B cell (primary cell): ENCODE data around the gene CEMIP. TPM values are rescaled to one million over a fixed set of nuclear protein-coding genes. Genes with fewer than 3 reads are reported as not detected.

Experiments used
- ATAC-seq: fragments of 200-7000 bp; cut with Tn5 transposase; one replicate; pipeline ENCODE4 v1.10.0; 2021; ENCODE audit warnings: low read depth, mild to moderate bottlenecking, moderate number of reproducible peaks, moderate library complexity
- CTCF ChIA-PET: fragments of 350-600 bp; sonication (Branson Sonifier 250); formaldehyde crosslinking; loops from one replicate; lab custom pipeline; 2021; ENCODE audit warnings: antibody characterized with exemption, inconsistent platforms; lab: Charles Lee
- POLR2A ChIA-PET: fragments of 350-600 bp; sonication (Branson Sonifier 250); formaldehyde crosslinking; loops from one replicate; lab custom pipeline; 2021; ENCODE audit warnings: antibody characterized with exemption; lab: Charles Lee
- DNase-seq: peaks from one replicate; pipeline ENCODE4 v3.0.0; 2013
- H2AFZ ChIP-seq: 2 replicates; pipeline ENCODE4 v1.6.1; 2012; ENCODE audit warnings: mild to moderate bottlenecking, low read depth, low read length; ENCODE audit not compliant: insufficient read depth, poor library complexity, severe bottlenecking
- H3K27ac ChIP-seq, 2 donors: 1 replicate in 1 of 2; 2 replicates in 1 of 2; pipeline ENCODE4 v1.5.1; 2012 to 2013; ENCODE audit warnings: low read length in 2 of 2, mild to moderate bottlenecking in 2 of 2, moderate library complexity in 1 of 2
- H3K27me3 ChIP-seq, 4 experiments: fragments of 200-600 bp in 1 of 4; sonication (generic) in 1 of 4; replicated peaks in 1 of 4; 1 replicate in 2 of 4; 2 replicates in 2 of 4; pipeline versions ENCODE4 v1.6.1 to v1.7.0; 2013 to 2016; ENCODE audit warnings: low read length in 3 of 4, mild to moderate bottlenecking in 2 of 4, mixed read lengths in 1 of 4, moderate library complexity in 1 of 4; ENCODE audit not compliant: insufficient read depth in 4 of 4, control insufficient read depth in 3 of 4; ENCODE audit errors: control extremely low read depth in 1 of 4
- H3K36me3 ChIP-seq, 2 experiments: replicated peaks in 1 of 2; 1 replicate in 1 of 2; 2 replicates in 1 of 2; pipeline versions ENCODE4 v1.6.1 to v1.7.1; 2013; ENCODE audit warnings: low read length in 1 of 2; ENCODE audit not compliant: insufficient read depth in 2 of 2, control insufficient read depth in 1 of 2; ENCODE audit errors: control extremely low read depth in 1 of 2, extremely low read depth in 1 of 2
- H3K4me1 ChIP-seq, 2 donors: fragments of 200-600 bp in 1 of 2; sonication (generic) in 1 of 2; 1 replicate in 1 of 2; 2 replicates in 1 of 2; pipeline versions ENCODE4 v1.5.1 to v1.6.1; 2013 to 2017; ENCODE audit warnings: low read length in 2 of 2; ENCODE audit not compliant: control insufficient read depth in 2 of 2, insufficient read depth in 2 of 2
- H3K4me2 ChIP-seq: replicated peaks from 2 replicates; pipeline ENCODE3; 2012; ENCODE audit warnings: mild to moderate bottlenecking, low read depth, low read length; ENCODE audit not compliant: poor library complexity, severe bottlenecking
- H3K4me3 ChIP-seq, 5 experiments: fragments of 200-600 bp in 1 of 5; sonication (generic) in 1 of 5; 1 replicate in 3 of 5; 2 replicates in 2 of 5; pipeline versions ENCODE4 v1.5.1 to v1.7.0; 2011 to 2016; ENCODE audit warnings: low read length in 4 of 5, mild to moderate bottlenecking in 4 of 5, low read depth in 2 of 5, control low read depth in 1 of 5, moderate library complexity in 1 of 5; ENCODE audit not compliant: insufficient read depth in 1 of 5; ENCODE audit errors: control extremely low read depth in 1 of 5, extremely low read depth in 1 of 5
- H3K79me2 ChIP-seq: fragments of 200-600 bp; sonication (generic); one replicate; pipeline ENCODE4 v1.6.0; 2016; ENCODE audit warnings: low read length; ENCODE audit not compliant: control insufficient read depth, insufficient read depth
- H3K9ac ChIP-seq: fragments of 200-600 bp; sonication (generic); 2 replicates; pipeline ENCODE4 v1.6.1; 2017; ENCODE audit warnings: mild to moderate bottlenecking, low read length, moderate library complexity
- H3K9me3 ChIP-seq, 3 donors: one replicate each; pipeline versions ENCODE4 v1.6.1 to v1.7.1; 2013; ENCODE audit warnings: low read length in 2 of 3; ENCODE audit not compliant: control insufficient read depth in 2 of 3, insufficient read depth in 1 of 3; ENCODE audit errors: control extremely low read depth in 1 of 3
- H4K20me1 ChIP-seq: 2 replicates; pipeline ENCODE4 v1.6.0; 2012; ENCODE audit warnings: mild to moderate bottlenecking, low read length; ENCODE audit not compliant: insufficient read depth, control insufficient read depth, poor library complexity, severe bottlenecking
- H3K27ac Mint-ChIP-seq: one replicate; pipeline ENCODE4 v1.8.0; 2021; ENCODE audit warnings: mixed read lengths
- H3K27me3 Mint-ChIP-seq: one replicate; pipeline ENCODE4 v1.8.0; 2021; ENCODE audit warnings: mixed read lengths
- H3K4me1 Mint-ChIP-seq: one replicate; pipeline ENCODE4 v1.8.0; 2021; ENCODE audit warnings: mixed read lengths
- H3K4me3 Mint-ChIP-seq: one replicate; pipeline ENCODE4 v1.8.0; 2021; ENCODE audit warnings: mixed read lengths
- H3K9me3 Mint-ChIP-seq: one replicate; pipeline ENCODE4 v1.8.0; 2022; ENCODE audit warnings: mixed read lengths; ENCODE audit not compliant: insufficient read depth
- EZH2 ChIP-seq: IDR thresholded peaks from 2 replicates; pipeline ENCODE4 v1.6.1; 2012; ENCODE audit warnings: borderline replicate concordance, low read depth, mild to moderate bottlenecking, moderate library complexity, low read length; ENCODE audit not compliant: insufficient read depth, poor library complexity, severe bottlenecking
- WGBS: methylation state at CpG from one replicate; pipeline ENCODE4 v1.1.5; 2013; ENCODE audit warnings: missing lambda C conversion rate; ENCODE audit not compliant: insufficient coverage; 5-methylcytosine and 5-hydroxymethylcytosine counted together
- intact Hi-C: fragments of 100-400 bp; cut with micrococcal nuclease; formaldehyde crosslinking; loops from one replicate; pipeline ENCODE4 v1.10.0; 2022
- polyA plus RNA-seq: library from polyadenylated mRNA; depleted of rRNA; stranded (reverse); fragments of >200 nt; gene quantifications from 2 replicates; pipeline ENCODE4 v1.2.3, GENCODE V29; 2012
- total RNA-seq, 2 donors: library from RNA; stranded (reverse); fragments of 120-200 nt in 1 of 2; gene quantifications; 1 replicate in 1 of 2; 2 replicates in 1 of 2; pipeline versions ENCODE4 v1.2.3 to v1.2.4, GENCODE V29; 2013 to 2022
- TF ChIP-seq, protein P1 (sequence below): fragments of 200-600 bp; IDR thresholded peaks from one replicate; pipeline ENCODE4 v1.8.0; 2022; ENCODE audit warnings: antibody characterized with exemption, mild to moderate bottlenecking

CEMIP gene
- total and polyA plus RNA-seq, 2 donors (not counting 1 experiment from before 2014, with no cell fraction given) = 0.32 TPM; not detected in 1

DNA sequence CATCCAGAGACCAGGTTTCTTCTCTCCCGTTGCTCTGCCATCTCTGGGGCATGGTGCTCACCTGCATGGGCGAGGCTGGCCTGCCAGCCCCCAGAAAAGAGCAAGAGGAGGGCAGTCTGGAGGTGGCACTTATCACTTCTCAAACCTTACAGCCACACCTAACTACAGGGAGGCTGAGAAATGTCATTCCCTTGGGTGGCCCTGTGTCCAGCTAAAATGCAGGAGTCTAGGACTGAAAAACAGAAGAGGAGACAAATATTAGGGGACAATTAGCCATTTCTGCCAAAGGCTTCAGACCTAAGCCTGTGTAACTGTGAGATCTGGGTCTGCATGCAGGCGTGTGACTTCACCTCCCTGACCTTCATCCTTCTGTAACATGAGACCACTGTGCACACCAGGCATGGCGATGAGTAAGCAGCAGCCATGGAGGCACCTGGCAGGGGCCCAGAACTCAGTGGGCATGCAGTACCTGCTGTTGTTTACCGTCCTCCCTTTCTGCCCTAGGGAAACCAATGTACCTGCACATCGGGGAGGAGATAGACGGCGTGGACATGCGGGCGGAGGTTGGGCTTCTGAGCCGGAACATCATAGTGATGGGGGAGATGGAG is 127.1 kb downstream of the CEMIP start:
- DNase-seq (no peak), ATAC-seq (no peak)
- Histone ChIP-seq H3K4me2 (no peak overlapping the region), H3K4me3 (no peak overlapping the region), H3K27ac (no peak overlapping the region), H4K20me1 (no peaks in the 10 kb centered on the region), H2AFZ (no peak overlapping the region), H3K4me1 (no peaks in the 10 kb centered on the region), H3K79me2 (no peaks in the 10 kb centered on the region), H3K36me3 (no peaks in the 10 kb centered on the region), H3K9ac (no peak overlapping the region), H3K9me3 (no peaks in the 10 kb centered on the region), H3K27me3 (no peaks in the 10 kb centered on the region)
- Mint-ChIP-seq H3K4me1 (no peaks in the 10 kb centered on the region), H3K4me3 (no peak overlapping the region), H3K27ac (no peak overlapping the region), H3K9me3 (no peaks in the 10 kb centered on the region), H3K27me3 (no peaks in the 10 kb centered on the region)
- ChIA-PET POLR2A (no interaction called here), CTCF (no interaction called here)
- 78% methylated on average over 3 of the region's 11 CpGs for WGBS
- intact Hi-C loops = no loop called here
- TF ChIP-seq, protein P1, sequence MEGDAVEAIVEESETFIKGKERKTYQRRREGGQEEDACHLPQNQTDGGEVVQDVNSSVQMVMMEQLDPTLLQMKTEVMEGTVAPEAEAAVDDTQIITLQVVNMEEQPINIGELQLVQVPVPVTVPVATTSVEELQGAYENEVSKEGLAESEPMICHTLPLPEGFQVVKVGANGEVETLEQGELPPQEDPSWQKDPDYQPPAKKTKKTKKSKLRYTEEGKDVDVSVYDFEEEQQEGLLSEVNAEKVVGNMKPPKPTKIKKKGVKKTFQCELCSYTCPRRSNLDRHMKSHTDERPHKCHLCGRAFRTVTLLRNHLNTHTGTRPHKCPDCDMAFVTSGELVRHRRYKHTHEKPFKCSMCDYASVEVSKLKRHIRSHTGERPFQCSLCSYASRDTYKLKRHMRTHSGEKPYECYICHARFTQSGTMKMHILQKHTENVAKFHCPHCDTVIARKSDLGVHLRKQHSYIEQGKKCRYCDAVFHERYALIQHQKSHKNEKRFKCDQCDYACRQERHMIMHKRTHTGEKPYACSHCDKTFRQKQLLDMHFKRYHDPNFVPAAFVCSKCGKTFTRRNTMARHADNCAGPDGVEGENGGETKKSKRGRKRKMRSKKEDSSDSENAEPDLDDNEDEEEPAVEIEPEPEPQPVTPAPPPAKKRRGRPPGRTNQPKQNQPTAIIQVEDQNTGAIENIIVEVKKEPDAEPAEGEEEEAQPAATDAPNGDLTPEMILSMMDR = no peak
- TF ChIP-seq EZH2 = no peak

DNA sequence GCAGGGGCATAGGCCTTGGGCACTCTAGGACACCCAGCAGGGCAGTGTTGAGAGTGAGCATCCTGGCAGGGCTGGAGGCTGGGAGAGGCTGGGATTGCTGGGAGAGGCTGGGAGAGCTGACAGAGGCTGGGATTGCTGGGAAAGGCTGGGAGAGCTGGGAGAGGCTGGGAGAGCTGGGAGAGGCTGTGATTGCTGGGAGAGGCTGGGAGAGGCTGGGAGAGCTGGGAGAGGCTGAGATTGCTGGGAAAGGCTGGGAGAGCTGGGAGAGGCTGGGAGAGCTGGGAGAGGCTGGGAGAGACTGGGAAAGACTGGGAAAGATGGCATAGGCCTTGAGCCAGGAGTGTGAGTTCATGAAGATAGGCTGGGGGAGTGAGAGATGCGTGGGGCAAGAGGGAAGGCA is 132.7 kb downstream of the CEMIP start:
- ATAC-seq (no peak), DNase-seq (no peak)
- Histone ChIP-seq H3K4me2 (no peak overlapping the region), H3K9ac (no peak overlapping the region), H3K4me3 (no peak overlapping the region), H2AFZ (no peak overlapping the region), H3K4me1 (no peaks in the 10 kb centered on the region), H3K9me3 (no peaks in the 10 kb centered on the region), H3K36me3 (no peaks in the 10 kb centered on the region), H3K27me3 (no peaks in the 10 kb centered on the region), H3K79me2 (no peaks in the 10 kb centered on the region), H3K27ac (no peak overlapping the region), H4K20me1 (no peaks in the 10 kb centered on the region)
- Mint-ChIP-seq H3K27ac (no peak overlapping the region), H3K4me3 (no peak overlapping the region), H3K4me1 (no peaks in the 10 kb centered on the region), H3K9me3 (no peaks in the 10 kb centered on the region), H3K27me3 (no peaks in the 10 kb centered on the region)
- 73% methylated on average over 1 of the region's 1 CpG for WGBS
- ChIA-PET CTCF (interaction anchor here (0.5 kb wide), 1 partner anchor 365 kb away, joined by 3 read pairs; no protein-coding TSS in a partner anchor), POLR2A (no interaction called here)
- TF ChIP-seq, protein P1 = no peak
- TF ChIP-seq EZH2 = no peak
- intact Hi-C loops = no loop called here
